GM12872 (cell line): ENCODE measurements around the gene TNIK.

ENCODE experiments used
- TF ChIP-seq, protein P1 (sequence below): IDR thresholded peaks from 3 replicates; pipeline ENCODE4 v1.5.1; 2011; ENCODE audit warnings: low read depth, mild to moderate bottlenecking, low read length, moderate library complexity; ENCODE audit not compliant: insufficient read depth

TNIK gene

DNA sequence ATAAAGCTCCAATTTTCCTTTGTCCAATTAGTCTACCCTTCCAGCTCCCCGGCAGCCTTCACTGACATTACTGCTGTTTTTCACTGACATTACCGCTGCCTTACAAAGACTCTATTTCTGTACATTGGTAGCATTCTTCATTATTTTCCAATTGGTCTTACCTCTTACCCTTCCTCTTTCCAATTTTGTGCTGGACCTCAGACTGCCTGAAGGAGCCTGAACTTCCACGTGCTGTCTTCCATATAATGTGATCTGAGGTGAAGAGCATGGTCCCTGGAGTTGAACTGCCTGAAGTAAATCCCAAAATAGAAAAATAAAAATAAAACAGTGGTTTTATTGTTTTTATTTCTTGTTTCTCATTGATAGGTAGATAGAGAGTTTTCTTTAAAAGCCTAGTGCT is 9.2 kb upstream of the TNIK start:
- TF ChIP-seq, protein P1, sequence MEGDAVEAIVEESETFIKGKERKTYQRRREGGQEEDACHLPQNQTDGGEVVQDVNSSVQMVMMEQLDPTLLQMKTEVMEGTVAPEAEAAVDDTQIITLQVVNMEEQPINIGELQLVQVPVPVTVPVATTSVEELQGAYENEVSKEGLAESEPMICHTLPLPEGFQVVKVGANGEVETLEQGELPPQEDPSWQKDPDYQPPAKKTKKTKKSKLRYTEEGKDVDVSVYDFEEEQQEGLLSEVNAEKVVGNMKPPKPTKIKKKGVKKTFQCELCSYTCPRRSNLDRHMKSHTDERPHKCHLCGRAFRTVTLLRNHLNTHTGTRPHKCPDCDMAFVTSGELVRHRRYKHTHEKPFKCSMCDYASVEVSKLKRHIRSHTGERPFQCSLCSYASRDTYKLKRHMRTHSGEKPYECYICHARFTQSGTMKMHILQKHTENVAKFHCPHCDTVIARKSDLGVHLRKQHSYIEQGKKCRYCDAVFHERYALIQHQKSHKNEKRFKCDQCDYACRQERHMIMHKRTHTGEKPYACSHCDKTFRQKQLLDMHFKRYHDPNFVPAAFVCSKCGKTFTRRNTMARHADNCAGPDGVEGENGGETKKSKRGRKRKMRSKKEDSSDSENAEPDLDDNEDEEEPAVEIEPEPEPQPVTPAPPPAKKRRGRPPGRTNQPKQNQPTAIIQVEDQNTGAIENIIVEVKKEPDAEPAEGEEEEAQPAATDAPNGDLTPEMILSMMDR, result no peak

- TF ChIP-seq, protein P1, result no peak
Measured at GRCh38 chr3:171468296-171468906, 8.2 kb upstream of the TNIK start.

GRCh38 chr3:171465763-171466162 is 5.6 kb upstream of the TNIK start:
- TF ChIP-seq, protein P1, result no peak

DNA sequence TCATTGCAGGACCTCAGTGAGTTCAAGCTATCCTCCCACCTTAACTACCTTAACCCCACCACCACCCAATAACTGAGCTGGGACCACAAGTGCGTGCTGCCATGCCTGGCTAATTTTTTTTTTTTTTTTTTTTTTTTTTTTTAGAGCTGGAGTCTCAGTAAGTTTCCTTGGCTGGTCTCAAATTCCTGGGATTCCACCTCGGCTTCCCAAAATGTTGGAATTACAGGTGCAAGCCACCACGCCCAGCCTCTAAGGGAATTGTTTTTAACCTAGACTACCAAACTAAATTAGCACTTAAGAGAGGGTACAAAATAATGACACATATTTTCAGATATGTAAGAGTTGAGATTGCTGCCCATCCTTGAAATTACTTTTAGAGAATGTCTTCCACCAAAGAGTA is 4.3 kb upstream of the TNIK start:
- TF ChIP-seq, protein P1, result no peak

GRCh38 chr3:171462224-171462623 is 2.0 kb upstream of the TNIK start:
- TF ChIP-seq, protein P1, result no peak

- TF ChIP-seq, protein P1, result no peak
Measured at GRCh38 chr3:171461525-171461917, 1.3 kb upstream of the TNIK start.

DNA sequence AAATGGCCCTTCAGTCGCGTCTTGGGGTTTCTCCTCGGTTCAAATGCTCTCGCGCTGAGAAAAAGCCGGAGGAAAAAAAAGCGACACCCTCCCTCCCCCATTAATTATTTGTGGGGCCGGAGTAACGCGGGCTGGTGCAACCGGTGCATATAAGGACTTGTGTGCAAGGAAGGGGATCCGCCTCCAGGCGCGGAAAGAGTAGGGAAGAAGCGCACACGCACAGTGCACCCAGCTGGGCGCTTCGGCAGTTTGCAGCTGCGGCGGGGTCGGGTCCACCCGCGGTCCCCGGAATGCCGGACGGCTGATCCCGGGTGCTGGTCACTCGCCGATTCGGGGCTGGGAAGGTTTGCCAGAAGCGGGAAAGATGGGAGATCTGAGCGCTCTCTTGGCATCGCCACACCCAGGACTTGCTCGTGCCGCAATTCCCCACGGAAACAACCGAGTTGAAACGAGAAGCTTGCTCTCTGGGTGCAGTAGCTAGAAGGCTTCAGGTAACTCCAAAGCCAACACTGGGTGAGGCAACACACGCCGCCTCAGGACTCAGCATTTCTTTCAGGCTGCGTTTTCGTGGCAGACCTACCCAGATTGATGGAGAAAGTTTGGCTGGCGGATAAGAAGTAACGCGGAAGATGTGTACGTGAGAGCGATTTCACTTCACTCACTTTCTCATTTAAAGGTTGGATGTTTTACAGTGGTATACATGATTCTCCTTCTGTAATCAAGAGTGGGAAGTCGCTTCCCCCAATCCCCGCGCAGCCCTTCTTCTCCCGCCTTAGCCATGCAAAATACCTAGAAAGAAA is 720 bp upstream of the TNIK start:
- TF ChIP-seq, protein P1, result no peak
